ENCODE data around the gene VPS36. TPM values are rescaled to one million over a fixed set of nuclear protein-coding genes. Genes with fewer than 3 reads are reported as not detected.

VPS36 gene
- total RNA-seq, 1 experiment from 2014 or later: 29.2 TPM

DNA sequence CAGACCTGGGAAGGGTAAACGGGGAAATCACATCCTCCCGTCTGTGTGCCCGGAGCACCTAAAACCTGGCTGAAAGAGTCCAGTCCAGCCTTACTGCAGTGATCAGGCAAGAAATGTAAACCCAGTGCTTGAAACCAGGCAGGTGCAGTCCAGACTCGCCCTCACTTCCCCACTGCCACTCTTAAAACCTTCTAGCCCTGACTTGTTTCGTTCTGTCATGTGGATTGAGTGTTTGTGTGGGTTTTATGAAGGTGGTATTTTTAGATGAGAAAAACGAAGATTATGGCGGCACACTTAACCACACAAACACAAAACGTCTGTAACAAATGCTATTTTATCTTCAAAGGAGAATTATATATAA, 4.0 kb upstream of the VPS36 start:
- no peak overlapping the region for H4K8ac ChIP-seq (replicated peaks; ENCODE audit: insufficient read length, low read depth, low read length)
- H3K36me3 Mint-ChIP-seq (ENCODE audit: insufficient read depth in 1 of 3, low read depth in 3 of 3): peaks cover 16 to 29% (median 27%) of the 10 kb centered on the region in 3 experiments
- H3K4me1 Mint-ChIP-seq: peaks cover 32 to 36% of the 10 kb centered on the region in 2 experiments
- H3K9me3 Mint-ChIP-seq: no peaks in the 10 kb centered on the region; a peak in 1 of 5 replicates
- H2BK20ac ChIP-seq (ENCODE audit: low read depth, low read length, poor library complexity, severe bottlenecking): no peak overlapping the region
- no peak overlapping the region for H2AK5ac ChIP-seq (ENCODE audit: insufficient read length, low read length)
- no peaks in the 10 kb centered on the region for H3K9me3 ChIP-seq (ENCODE audit: control insufficient read depth, low read depth, low read length)
- H3K79me1 ChIP-seq (ENCODE audit: insufficient read depth, low read depth, low read length, poor library complexity, severe bottlenecking): peaks cover 3% of the 10 kb centered on the region
- no peaks in the 10 kb centered on the region for H3K4me1 ChIP-seq (ENCODE audit: insufficient read depth, low read length)
- H3K14ac ChIP-seq (ENCODE audit: insufficient read depth, low read length): no peak overlapping the region
- H2AFZ ChIP-seq (ENCODE audit: low read length): peak overlapping the region; percentile 15
- no peak overlapping the region for H2BK120ac ChIP-seq (ENCODE audit: low read depth, low read length, poor library complexity, severe bottlenecking)
- peak; percentile 27 for DNase-seq
- H3K4ac ChIP-seq (ENCODE audit: low read depth, low read length): no peak overlapping the region
- no peak overlapping the region for H4K5ac ChIP-seq (ENCODE audit: insufficient read length, low read depth, low read length)
- no peak overlapping the region for H4K91ac ChIP-seq (ENCODE audit: insufficient read length, low read depth, low read length)
- no peak overlapping the region for H2BK12ac ChIP-seq (ENCODE audit: insufficient read length, low read depth, low read length)
- peaks cover 10% of the 10 kb centered on the region for H3K23me2 ChIP-seq (ENCODE audit: insufficient read length, low read depth, low read length, poor library complexity, severe bottlenecking)
- no peak overlapping the region for H2BK15ac ChIP-seq (ENCODE audit: low read depth, low read length)
- H3K79me2 ChIP-seq (ENCODE audit: insufficient read depth, low read length): peaks cover 3% of the 10 kb centered on the region; the same call in 1 of the 2 replicates
- H3K4me3 Mint-ChIP-seq: peak overlapping the region; percentile 90
- H3K27me3 Mint-ChIP-seq (ENCODE audit: low read depth): no peaks in the 10 kb centered on the region; the same call in 1 of the 2 replicates
- H3K4me2 ChIP-seq (ENCODE audit: insufficient read depth, insufficient read length, low read length): peak overlapping the region; percentile 99
- no peaks in the 10 kb centered on the region for H4K20me1 ChIP-seq (ENCODE audit: control insufficient read depth, insufficient read depth, insufficient read length)
- no peak overlapping the region for H2BK5ac ChIP-seq (ENCODE audit: insufficient read length, low read length)
- peak overlapping the region in 1 of 3 experiments; percentile 30; a peak in 2 of 7 replicates for H3K27ac Mint-ChIP-seq
- TF ChIP-seq, protein P1, sequence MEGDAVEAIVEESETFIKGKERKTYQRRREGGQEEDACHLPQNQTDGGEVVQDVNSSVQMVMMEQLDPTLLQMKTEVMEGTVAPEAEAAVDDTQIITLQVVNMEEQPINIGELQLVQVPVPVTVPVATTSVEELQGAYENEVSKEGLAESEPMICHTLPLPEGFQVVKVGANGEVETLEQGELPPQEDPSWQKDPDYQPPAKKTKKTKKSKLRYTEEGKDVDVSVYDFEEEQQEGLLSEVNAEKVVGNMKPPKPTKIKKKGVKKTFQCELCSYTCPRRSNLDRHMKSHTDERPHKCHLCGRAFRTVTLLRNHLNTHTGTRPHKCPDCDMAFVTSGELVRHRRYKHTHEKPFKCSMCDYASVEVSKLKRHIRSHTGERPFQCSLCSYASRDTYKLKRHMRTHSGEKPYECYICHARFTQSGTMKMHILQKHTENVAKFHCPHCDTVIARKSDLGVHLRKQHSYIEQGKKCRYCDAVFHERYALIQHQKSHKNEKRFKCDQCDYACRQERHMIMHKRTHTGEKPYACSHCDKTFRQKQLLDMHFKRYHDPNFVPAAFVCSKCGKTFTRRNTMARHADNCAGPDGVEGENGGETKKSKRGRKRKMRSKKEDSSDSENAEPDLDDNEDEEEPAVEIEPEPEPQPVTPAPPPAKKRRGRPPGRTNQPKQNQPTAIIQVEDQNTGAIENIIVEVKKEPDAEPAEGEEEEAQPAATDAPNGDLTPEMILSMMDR (conservative IDR thresholded peaks at IDR 0.05): no peak
- H3K18ac ChIP-seq (ENCODE audit: insufficient read length, low read depth, low read length): no peak overlapping the region
- H3K56ac ChIP-seq (ENCODE audit: insufficient read length, low read depth, low read length): no peak overlapping the region
- peak overlapping the region; percentile 12 for H3K9ac ChIP-seq (ENCODE audit: extremely low read depth, insufficient read length, low read length)
- no CpG with 5 or more reads among the region's 8 CpGs for WGBS (ENCODE audit: extremely low coverage, insufficient read length, low lambda C conversion rate)
- no peaks in the 10 kb centered on the region for H3K27me3 ChIP-seq (ENCODE audit: insufficient read depth, low read length)
- H3K27ac ChIP-seq (ENCODE audit: insufficient read length, low read depth, low read length): no peak overlapping the region
- no peak overlapping the region for H3K23ac ChIP-seq (ENCODE audit: insufficient read length, low read depth, low read length)
- no peak overlapping the region for H3T11ph ChIP-seq (ENCODE audit: low read length)
